Stomach smooth muscle (tissue), 2 donors: ENCODE measurements around the gene MIPOL1.
"Not testable (repeated sequence)": the region's sequence is repeated elsewhere in the genome, so short reads cannot be mapped to it uniquely, and the experiment has no call there.

Experiments used
- H3K27ac ChIP-seq: one replicate; pipeline ENCODE4 v1.7.0; 2013; ENCODE audit warnings: mild to moderate bottlenecking, low read length, inconsistent platforms
- H3K27me3 ChIP-seq, 2 donors: one replicate each; pipeline ENCODE4 v1.7.0; 2013; ENCODE audit warnings: low read length in 2 of 2; ENCODE audit not compliant: insufficient read depth in 2 of 2, control insufficient read depth in 1 of 2
- H3K36me3 ChIP-seq, 2 donors: one replicate each; pipeline ENCODE4 v1.7.0; 2013; ENCODE audit warnings: low read length in 2 of 2; ENCODE audit not compliant: control insufficient read depth in 2 of 2, insufficient read depth in 2 of 2
- H3K4me1 ChIP-seq: one replicate; pipeline ENCODE4 v1.7.0; 2013; ENCODE audit warnings: low read length; ENCODE audit not compliant: control insufficient read depth, insufficient read depth
- H3K4me3 ChIP-seq, 2 donors: one replicate each; pipeline ENCODE4 v1.7.0; 2013; ENCODE audit warnings: low read length in 2 of 2
- H3K9ac ChIP-seq, 2 donors: one replicate each; pipeline ENCODE4 v1.7.0; 2013; ENCODE audit warnings: low read length in 2 of 2, mild to moderate bottlenecking in 1 of 2
- H3K9me3 ChIP-seq, 2 donors: one replicate each; pipeline ENCODE4 v1.7.0; 2013; ENCODE audit warnings: low read length in 2 of 2; ENCODE audit not compliant: control insufficient read depth in 2 of 2
- donor health status: healthy.
- donor health status: Pancreatic carcinoma.

MIPOL1 gene

DNA sequence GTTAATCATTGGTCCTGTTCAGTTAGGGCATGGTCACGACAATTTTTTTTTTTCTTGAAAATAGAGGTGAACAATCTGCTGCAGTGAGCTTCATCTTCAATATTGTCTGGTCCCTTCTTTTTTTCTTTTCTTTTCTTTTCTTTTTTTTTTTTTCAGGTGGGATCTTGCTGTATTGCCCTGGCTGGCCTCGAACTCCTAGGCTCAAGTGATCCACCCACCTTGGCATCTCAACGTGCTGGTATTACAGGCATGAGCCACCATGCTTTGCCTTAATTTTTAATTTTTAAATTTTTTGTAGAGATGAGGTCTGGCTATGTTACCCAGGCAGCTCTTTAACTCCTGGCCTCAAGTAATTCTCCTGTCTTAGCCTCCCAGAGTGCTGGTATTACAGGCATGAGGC lies 36.5 kb downstream of the MIPOL1 start:
- Histone ChIP-seq H3K4me1 (no peaks in the 10 kb centered on the region), H3K9me3 (no peaks in the 10 kb centered on the region), H3K4me3 (no peak overlapping the region), H3K27me3 (no peaks in the 10 kb centered on the region), H3K9ac (no peak overlapping the region), H3K36me3 (no peaks in the 10 kb centered on the region), H3K27ac (no peak overlapping the region)

DNA sequence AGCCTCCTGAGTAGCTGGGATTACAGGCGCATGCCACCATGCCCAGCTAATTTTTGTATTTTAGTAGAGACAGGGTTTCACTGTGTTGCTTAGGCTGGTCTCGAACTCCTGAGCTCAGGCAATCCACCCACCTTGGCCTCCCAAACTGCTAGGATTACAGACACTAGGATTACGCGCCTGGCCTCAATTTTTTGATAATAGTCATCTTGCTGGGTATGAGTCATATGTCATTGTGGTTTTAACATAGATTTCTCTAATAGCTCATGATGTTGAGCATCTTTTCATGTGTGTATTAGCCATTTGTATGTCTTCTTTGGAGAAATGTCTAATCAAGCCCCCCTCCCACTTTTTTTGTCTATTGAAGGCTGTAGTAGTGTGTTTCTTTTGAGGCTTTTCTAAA lies 38.3 kb downstream of the MIPOL1 start:
- not testable (repeated sequence) for H3K36me3 ChIP-seq, H3K4me1 ChIP-seq

DNA sequence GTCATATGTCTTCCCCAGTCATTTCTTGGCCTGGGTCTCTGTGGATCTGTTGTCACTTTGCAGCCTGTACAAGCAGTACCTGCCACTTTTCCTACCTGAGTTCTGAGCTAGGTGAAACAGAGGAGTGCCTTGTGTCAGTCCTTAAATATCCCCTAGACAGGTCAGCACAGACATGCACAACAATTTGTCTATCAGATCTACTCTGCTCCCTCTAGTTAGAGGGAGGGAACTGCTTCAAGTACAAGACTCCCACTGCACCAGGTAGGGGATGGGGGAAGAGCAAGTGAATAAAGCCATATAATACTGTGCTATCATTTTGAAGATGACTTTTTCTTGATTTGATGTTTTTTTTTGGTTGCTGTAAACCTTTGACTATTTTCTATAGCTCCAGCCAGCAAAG lies 39.4 kb downstream of the MIPOL1 start:
- Histone ChIP-seq H3K4me1 (no peaks in the 10 kb centered on the region), H3K4me3 (no peak overlapping the region), H3K27ac (no peak overlapping the region), H3K27me3 (no peaks in the 10 kb centered on the region), H3K9me3 (no peaks in the 10 kb centered on the region), H3K36me3 (no peaks in the 10 kb centered on the region), H3K9ac (no peak overlapping the region)

More for the DNA sequence above, 38.3 kb downstream of the MIPOL1 start:
- not testable (repeated sequence) for H3K9ac ChIP-seq, H3K27ac ChIP-seq, H3K4me3 ChIP-seq, H3K9me3 ChIP-seq, H3K27me3 ChIP-seq

DNA sequence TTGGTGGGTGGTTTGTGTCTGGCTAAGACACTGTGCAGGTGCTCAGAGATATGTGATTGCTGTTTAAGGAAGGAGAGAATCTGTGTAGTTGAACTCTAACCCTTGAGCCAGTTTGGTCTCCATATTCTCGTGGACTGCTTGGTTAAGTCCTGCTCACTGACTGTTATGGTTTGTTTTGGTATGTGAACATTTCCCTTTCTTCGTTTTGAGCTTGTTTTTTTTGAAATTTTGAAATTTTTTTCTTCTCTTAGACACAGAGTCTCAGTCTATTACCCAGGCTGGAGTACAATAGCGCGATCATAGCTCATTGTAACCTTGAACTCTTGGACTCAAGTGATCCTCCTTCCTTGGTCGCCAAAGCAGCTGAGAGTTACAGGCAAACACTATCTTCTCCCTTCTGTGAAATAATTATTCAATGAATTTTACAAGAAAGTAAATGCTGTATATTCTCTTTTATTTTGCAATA lies 40.0 kb downstream of the MIPOL1 start:
- H3K36me3 ChIP-seq = no peaks in the 10 kb centered on the region

DNA sequence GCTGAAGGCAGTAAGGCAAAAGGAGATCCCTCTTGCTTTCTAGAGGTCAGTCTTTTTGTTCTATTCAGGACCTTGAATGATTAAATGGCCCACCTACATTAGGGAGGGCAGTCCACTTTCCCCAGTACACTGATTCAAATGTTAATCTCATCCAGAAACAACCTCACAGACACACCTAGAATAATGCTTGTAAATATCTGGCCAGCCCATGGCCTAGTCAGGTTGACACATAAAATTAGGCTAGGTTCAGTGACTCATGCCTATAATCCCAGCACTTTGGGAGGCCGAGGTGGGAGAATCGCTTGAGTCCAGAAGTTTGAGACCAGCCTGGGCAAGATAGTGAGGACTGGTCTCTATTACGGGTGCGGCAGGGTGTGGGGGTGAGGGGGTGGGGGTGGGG lies 43.5 kb downstream of the MIPOL1 start:
- H3K27me3 ChIP-seq = no peaks in the 10 kb centered on the region
- H3K9me3 ChIP-seq = no peaks in the 10 kb centered on the region
- no peaks in the 10 kb centered on the region for H3K36me3 ChIP-seq
- no peak overlapping the region for H3K27ac ChIP-seq
- H3K4me3 ChIP-seq = no peak overlapping the region
- no peaks in the 10 kb centered on the region for H3K4me1 ChIP-seq
- H3K9ac ChIP-seq = no peak overlapping the region

More for the DNA sequence above, 40.0 kb downstream of the MIPOL1 start:
- Histone ChIP-seq H3K27me3 (no peaks in the 10 kb centered on the region), H3K4me1 (no peaks in the 10 kb centered on the region), H3K4me3 (no peak overlapping the region), H3K9me3 (no peaks in the 10 kb centered on the region), H3K9ac (no peak overlapping the region), H3K27ac (no peak overlapping the region)

DNA sequence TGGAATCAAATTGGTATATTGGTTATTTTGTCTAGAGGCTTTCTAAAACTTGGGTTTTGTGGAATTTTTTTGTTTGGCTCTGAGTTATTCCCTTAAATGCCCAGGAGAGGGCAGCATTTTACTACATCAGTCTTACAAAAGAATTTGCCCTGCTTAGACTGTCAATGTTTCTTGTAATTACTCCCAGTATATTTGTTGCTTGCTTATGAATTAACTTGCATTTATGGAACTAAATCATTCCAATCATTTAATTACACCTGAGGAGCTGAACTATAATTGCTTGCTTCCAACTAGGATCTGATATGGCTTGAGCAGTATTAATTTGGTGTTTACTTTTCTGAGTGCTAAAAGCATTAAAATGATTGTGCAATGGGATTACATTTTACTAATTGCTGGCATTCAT lies 48.7 kb downstream of the MIPOL1 start:
- no peak overlapping the region for H3K9ac ChIP-seq
- no peaks in the 10 kb centered on the region for H3K4me1 ChIP-seq
- no peak overlapping the region for H3K4me3 ChIP-seq
- no peaks in the 10 kb centered on the region for H3K9me3 ChIP-seq
- H3K36me3 ChIP-seq = peaks cover 0 to 3% of the 10 kb centered on the region in 2 donors
- no peaks in the 10 kb centered on the region for H3K27me3 ChIP-seq
- H3K27ac ChIP-seq = no peak overlapping the region

DNA sequence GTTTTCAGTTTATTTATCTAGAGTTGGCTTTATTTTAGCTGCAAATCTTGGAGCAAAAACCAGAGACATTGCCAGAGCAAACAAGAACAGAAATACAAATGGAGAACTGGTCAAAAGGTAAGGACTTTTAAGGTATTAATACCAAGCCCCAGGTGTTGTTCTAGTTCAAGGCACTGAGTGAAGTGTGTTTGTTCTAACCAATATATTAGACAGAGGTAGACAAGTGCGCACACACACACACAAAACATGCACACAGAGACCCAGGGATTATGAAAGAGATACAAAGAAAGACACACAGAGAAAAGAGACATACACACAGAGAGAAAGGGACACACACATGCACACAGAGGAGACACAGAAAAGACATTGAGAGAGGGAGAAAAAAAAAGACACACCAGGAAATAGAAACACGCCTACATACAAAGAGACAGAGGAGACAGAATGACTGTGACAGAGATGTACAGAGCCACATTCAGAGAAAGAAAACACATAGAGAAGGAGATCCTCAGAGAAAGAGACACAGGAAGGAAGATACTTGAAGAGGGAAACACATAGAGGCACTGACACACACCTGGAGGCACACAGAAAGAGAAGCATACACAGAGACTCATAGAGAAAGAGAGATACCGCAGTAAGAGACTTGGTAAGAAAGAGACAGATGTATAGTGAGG lies 50.2 kb downstream of the MIPOL1 start:
- Histone ChIP-seq H3K27me3 (no peaks in the 10 kb centered on the region), H3K4me3 (no peak overlapping the region), H3K4me1 (no peaks in the 10 kb centered on the region), H3K9me3 (no peaks in the 10 kb centered on the region), H3K27ac (no peak overlapping the region), H3K36me3 (peaks cover 0 to 3% of the 10 kb centered on the region in 2 donors), H3K9ac (no peak overlapping the region)

DNA sequence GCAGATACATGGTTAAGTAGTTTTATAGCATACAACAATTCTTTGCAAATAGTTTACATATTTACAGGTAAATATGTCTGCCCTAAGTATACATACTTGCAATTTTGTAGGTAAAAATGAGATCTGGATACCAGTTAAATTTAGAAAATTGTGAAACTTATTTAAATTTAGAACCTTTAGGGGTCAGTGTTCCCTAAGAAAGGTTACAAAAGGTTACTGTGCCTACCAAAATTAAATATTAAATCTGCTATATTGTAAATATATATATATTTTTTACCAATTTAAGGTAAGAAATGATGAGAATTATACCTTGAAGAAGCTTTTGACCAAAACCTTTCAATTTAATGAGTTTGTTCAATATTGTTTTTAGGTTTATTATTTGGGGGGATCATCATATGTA lies 54.0 kb downstream of the MIPOL1 start:
- no peaks in the 10 kb centered on the region for H3K27me3 ChIP-seq
- H3K27ac ChIP-seq = no peak overlapping the region
- no peaks in the 10 kb centered on the region for H3K4me1 ChIP-seq
- H3K4me3 ChIP-seq = no peak overlapping the region
- H3K9me3 ChIP-seq = no peaks in the 10 kb centered on the region
- no peak overlapping the region for H3K9ac ChIP-seq
- H3K36me3 ChIP-seq = peaks cover 0 to 3% of the 10 kb centered on the region in 2 donors

DNA sequence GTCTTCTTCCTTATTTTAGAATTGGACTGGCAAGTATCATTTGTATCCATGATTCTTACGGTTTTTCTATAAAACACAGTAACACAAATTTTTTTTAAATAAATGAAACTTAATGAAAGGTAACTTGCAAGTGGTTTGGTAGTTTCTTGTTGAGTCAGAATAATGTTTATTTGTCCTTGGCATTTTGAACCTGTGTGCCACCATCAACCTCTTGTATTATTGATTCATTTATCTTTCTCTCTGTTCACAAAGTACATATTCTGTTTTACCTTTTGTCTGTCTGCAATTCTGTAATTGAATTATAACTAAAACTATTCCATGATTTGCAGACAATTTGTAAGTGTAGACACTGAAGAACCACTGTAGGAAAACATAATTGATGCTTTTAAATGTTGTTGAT lies 54.7 kb downstream of the MIPOL1 start:
- Histone ChIP-seq H3K4me1 (no peaks in the 10 kb centered on the region), H3K9me3 (no peaks in the 10 kb centered on the region), H3K4me3 (no peak overlapping the region), H3K27me3 (no peaks in the 10 kb centered on the region), H3K27ac (no peak overlapping the region), H3K36me3 (peaks cover 0 to 3% of the 10 kb centered on the region in 2 donors), H3K9ac (no peak overlapping the region)

DNA sequence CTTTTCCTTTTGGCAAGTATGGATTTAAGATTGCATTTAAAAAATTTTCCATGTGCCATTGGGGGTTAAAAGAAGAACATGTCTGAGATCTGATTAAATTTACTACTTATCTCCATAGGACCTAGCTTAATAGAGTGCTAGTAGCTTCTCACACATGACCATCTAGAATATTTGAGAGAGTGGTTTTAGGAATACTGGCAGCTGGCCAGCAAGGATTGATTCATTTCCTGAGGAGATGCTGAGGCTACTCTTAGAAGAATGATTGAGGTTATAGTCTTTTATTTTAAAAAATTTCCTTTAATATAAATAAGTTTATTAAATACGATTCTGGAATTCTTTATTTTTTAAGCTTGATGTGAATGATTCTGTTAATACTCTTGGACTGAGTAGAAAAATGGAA lies 56.2 kb downstream of the MIPOL1 start:
- Histone ChIP-seq H3K36me3 (no peaks in the 10 kb centered on the region), H3K27me3 (no peaks in the 10 kb centered on the region), H3K9me3 (no peaks in the 10 kb centered on the region), H3K4me3 (no peak overlapping the region), H3K4me1 (no peaks in the 10 kb centered on the region), H3K9ac (no peak overlapping the region), H3K27ac (no peak overlapping the region)

DNA sequence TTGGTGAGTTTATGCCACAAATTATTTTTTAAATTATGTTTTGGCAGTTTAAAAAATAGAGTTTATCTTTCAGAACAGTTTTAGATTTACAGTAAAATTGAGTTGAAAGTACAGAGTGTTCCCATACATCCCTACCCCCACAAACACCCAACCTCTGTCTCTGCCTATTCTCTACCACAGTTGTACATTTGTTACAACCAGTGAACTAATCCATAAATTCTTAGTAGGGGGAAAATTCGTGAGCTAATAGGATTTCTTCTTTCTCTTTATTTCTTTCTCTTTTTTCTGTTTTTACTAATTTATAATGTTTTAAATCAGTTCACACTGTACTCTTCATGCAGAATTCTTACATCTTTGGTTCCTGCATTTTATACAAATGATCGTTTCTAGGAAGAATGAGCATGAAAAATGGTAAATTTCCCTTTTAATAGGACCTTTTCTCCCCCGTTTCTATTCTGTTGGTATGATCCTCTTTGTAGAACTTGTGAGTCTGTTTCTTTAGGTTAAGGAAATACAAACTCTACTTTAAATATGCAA lies 56.7 kb downstream of the MIPOL1 start:
- H3K4me1 ChIP-seq = no peaks in the 10 kb centered on the region
- H3K9ac ChIP-seq = no peak overlapping the region
- H3K9me3 ChIP-seq = no peaks in the 10 kb centered on the region
- no peak overlapping the region for H3K4me3 ChIP-seq
- no peaks in the 10 kb centered on the region for H3K27me3 ChIP-seq
- H3K27ac ChIP-seq = no peak overlapping the region
- no peaks in the 10 kb centered on the region for H3K36me3 ChIP-seq
